Measurements from ENCODE around the gene COL9A3. TPM values are rescaled to one million over a fixed set of nuclear protein-coding genes. Genes with fewer than 3 reads are reported as not detected.

The COL9A3 gene
- total RNA-seq, 2 donors from 2014 or later = 0.54 to 3.1 TPM

DNA sequence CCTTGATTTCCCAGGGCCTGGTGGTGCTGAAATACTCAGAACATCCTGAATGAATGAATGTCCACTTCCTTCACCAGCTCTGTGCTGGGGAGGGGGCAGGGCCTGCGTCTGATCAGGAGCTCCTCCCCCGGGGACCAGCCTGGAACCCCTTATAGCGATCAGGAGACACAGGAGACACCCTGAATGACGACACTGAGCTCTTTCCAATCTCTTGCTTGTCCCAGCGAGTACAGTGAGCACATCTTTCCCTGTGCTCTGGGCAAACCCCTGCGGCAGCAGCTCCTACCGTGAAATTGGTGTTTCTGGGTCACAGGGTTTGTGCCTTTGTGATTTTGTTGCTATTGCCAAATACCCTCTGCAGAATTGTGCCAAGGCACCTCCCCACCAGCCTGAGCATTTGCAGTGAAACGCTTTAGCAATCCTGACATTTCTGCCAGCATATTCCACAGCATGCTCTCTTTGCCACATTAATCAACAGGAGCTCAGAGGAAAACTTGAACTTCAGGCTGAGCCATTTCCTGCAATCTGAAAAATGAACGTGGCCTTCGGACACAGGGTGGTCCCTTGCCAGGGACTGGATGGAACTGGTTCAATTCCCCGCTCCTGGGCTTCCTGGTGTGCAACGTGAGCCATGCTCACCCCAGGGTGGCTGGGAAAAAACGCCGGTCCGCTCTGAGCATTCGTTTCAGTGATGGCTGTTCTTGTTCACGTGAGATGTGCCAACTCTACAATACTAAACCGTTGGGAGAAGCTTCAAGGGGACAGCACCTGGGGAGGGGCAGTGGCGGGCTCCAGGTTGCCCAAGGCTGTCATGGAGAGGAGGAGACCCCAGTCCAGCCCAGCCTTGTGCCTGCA lies 43.6 kb upstream of the COL9A3 start:
- TF ChIP-seq, protein P1, sequence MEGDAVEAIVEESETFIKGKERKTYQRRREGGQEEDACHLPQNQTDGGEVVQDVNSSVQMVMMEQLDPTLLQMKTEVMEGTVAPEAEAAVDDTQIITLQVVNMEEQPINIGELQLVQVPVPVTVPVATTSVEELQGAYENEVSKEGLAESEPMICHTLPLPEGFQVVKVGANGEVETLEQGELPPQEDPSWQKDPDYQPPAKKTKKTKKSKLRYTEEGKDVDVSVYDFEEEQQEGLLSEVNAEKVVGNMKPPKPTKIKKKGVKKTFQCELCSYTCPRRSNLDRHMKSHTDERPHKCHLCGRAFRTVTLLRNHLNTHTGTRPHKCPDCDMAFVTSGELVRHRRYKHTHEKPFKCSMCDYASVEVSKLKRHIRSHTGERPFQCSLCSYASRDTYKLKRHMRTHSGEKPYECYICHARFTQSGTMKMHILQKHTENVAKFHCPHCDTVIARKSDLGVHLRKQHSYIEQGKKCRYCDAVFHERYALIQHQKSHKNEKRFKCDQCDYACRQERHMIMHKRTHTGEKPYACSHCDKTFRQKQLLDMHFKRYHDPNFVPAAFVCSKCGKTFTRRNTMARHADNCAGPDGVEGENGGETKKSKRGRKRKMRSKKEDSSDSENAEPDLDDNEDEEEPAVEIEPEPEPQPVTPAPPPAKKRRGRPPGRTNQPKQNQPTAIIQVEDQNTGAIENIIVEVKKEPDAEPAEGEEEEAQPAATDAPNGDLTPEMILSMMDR (IDR thresholded peaks at IDR 0.05) = no peak
- ATAC-seq (ENCODE audit: insufficient number of reproducible peaks, low FRiP score, low read depth) (no peak), DNase-seq (ENCODE audit: low spot score) (no peak)
- H3K4me1 ChIP-seq (ENCODE audit: control insufficient read depth in 1 of 2, low read depth in 2 of 2) = peaks cover 8 to 18% of the 10 kb centered on the region in 2 donors
- no peaks in the 10 kb centered on the region for H3K36me3 ChIP-seq
- no peak overlapping the region for H3K27ac ChIP-seq
- H3K4me3 ChIP-seq = no peak overlapping the region
- no peaks in the 10 kb centered on the region for H3K27me3 ChIP-seq (replicated peaks; ENCODE audit: insufficient read depth)
- no peaks in the 10 kb centered on the region for H3K9me3 ChIP-seq

DNA sequence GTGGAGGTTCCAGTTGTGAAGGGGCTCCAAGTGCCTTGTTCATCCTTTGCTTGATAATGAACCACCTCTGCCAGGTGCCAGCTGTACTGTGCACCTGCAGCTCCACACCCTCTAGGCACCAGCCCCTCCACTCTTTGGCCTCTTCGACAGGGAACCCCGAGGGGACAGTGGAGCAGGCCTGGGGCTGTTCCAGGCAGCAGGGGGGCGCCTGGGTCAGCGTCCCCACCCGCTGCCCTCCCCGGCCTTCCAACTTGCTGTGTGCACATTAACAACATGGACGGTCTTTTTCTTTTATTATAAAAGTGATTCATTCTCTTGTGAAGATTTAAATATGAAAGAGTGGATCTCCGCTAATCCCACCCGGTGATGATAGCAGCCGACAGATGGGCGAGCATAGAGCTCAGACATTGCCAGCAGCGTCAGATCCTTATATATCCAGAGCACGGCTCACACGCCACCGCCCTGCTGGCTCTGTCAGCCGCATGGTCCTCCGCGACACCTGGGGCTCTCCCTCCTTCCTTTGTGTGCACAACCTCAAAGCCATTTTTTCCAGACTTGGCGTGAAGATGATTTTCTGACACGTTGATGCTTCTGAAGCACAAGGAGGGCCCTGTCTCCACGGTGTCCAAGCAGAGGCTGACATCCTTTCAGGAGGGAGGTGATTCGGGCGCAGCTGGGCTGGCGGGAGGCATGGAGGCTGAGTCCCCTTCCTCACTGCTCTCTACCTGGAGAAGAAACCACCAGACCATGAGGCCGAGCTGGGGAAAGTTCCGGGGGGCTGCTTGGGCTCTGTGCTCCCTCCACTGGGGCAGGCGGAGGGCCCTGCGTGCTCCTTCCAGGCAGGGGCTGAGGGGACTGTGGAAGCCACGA lies 42.8 kb upstream of the COL9A3 start:
- TF ChIP-seq, protein P1 (IDR thresholded peaks at IDR 0.05) = no peak
- ATAC-seq (ENCODE audit: insufficient number of reproducible peaks, low FRiP score, low read depth) (no peak), DNase-seq (ENCODE audit: low spot score) (no peak)
- Histone ChIP-seq H3K9me3 (no peaks in the 10 kb centered on the region), H3K36me3 (no peaks in the 10 kb centered on the region), H3K4me1 (ENCODE audit: control insufficient read depth in 1 of 2, low read depth in 2 of 2) (peaks cover 4 to 11% of the 10 kb centered on the region in 2 donors), H3K27me3 (replicated peaks; ENCODE audit: insufficient read depth) (no peaks in the 10 kb centered on the region), H3K27ac (no peak overlapping the region), H3K4me3 (no peak overlapping the region)

DNA sequence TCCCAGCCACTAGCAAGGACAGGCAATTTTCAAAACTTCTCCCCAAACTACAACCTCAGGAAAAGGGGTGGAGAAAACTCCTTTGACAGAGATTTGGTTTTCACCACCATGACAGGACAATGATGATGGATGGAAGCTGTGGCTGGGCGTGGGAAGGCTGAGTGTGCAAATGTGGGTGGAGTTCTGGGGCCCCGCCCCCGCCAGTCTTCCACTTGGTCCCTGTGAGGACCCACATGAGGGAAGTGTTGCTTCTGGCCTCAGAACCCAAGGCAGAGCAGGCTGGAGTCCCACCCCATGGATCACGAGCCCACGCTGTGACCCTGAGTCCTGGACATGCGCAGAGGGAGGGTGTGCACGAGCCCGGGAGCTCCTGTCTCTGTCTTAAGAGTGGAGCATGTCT lies 42.1 kb upstream of the COL9A3 start:
- Histone ChIP-seq H3K4me3 (no peak overlapping the region), H3K27me3 (replicated peaks; ENCODE audit: insufficient read depth) (no peaks in the 10 kb centered on the region), H3K4me1 (ENCODE audit: control insufficient read depth in 1 of 2, low read depth in 2 of 2) (peaks cover 4 to 11% of the 10 kb centered on the region in 2 donors), H3K36me3 (no peaks in the 10 kb centered on the region), H3K9me3 (no peaks in the 10 kb centered on the region), H3K27ac (no peak overlapping the region)
- ATAC-seq (ENCODE audit: insufficient number of reproducible peaks, low FRiP score, low read depth) (no peak), DNase-seq (ENCODE audit: low spot score) (no peak)
- TF ChIP-seq, protein P1 (IDR thresholded peaks at IDR 0.05) = no peak

DNA sequence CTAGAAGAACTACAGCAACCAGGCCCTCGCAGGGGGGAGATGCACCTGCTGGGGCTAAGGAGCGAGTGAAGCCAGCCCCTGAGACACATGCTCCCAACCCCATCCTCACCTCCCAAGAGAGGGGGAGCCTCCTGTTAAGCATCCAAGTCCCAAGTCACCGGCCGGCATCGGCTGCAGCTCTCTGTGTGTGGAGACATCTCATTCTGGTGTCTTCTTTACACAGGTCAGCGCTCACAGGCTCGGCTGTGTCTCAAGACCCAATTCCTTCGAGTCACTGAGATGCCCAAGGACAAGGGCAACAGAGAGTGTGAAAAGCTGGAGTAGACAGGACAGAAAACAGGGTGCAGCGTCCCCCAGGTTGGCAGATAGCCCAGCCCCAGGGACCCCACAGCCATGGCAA lies 41.6 kb upstream of the COL9A3 start:
- H3K4me1 ChIP-seq (ENCODE audit: control insufficient read depth in 1 of 2, low read depth in 2 of 2) = peaks cover 4 to 11% of the 10 kb centered on the region in 2 donors
- no peak overlapping the region for H3K4me3 ChIP-seq
- no peaks in the 10 kb centered on the region for H3K27me3 ChIP-seq (replicated peaks; ENCODE audit: insufficient read depth)
- ATAC-seq (ENCODE audit: insufficient number of reproducible peaks, low FRiP score, low read depth) (no peak), DNase-seq (ENCODE audit: low spot score) (no peak)
- no peak overlapping the region for H3K27ac ChIP-seq
- no peaks in the 10 kb centered on the region for H3K9me3 ChIP-seq
- no peaks in the 10 kb centered on the region for H3K36me3 ChIP-seq
- TF ChIP-seq, protein P1 (IDR thresholded peaks at IDR 0.05) = no peak
